Skin epidermis (tissue), 12 donors: ENCODE measurements around the gene IGDCC3.
"Not testable (repeated sequence)": the region's sequence is repeated elsewhere in the genome, so short reads cannot be mapped to it uniquely, and the experiment has no call there.

Experiments used
- H3K27ac ChIP-seq, 21 experiments: fragments of 200-600 bp; sonication (generic) in 11 of 21; one replicate each; pipeline ENCODE4 v1.5.0; 2020; ENCODE audit warnings: mild to moderate bottlenecking in 3 of 21, inconsistent platforms in 2 of 21, moderate library complexity in 2 of 21
- H3K4me3 ChIP-seq, 7 experiments: fragments of 200-600 bp; sonication (generic) in 2 of 7; one replicate each; pipeline ENCODE4 v1.5.0; 2020; ENCODE audit warnings: inconsistent platforms in 2 of 7, mild to moderate bottlenecking in 2 of 7, moderate library complexity in 1 of 7

Gene IGDCC3

GRCh38 chr15:65408324-65409035 lies 30.7 kb upstream of the IGDCC3 start:
- peak overlapping the region in 11 of 21 experiments; percentile 22 to 78 (median 48) for H3K27ac ChIP-seq
- H3K4me3 ChIP-seq: no peak overlapping the region

GRCh38 chr15:65406424-65407000 lies 28.7 kb upstream of the IGDCC3 start:
- Histone ChIP-seq H3K4me3 (no peak overlapping the region), H3K27ac (no peak overlapping the region)

GRCh38 chr15:65405791-65406423 lies 28.1 kb upstream of the IGDCC3 start:
- Histone ChIP-seq H3K27ac (no peak overlapping the region), H3K4me3 (no peak overlapping the region)

- Histone ChIP-seq H3K4me3 (no peak overlapping the region), H3K27ac (no peak overlapping the region)
These were observed 26.5 kb upstream of the IGDCC3 start for GRCh38 chr15:65404186-65404872.

- Histone ChIP-seq H3K27ac (no peak overlapping the region), H3K4me3 (no peak overlapping the region)
These were observed 25.2 kb upstream of the IGDCC3 start for GRCh38 chr15:65402961-65403360.

GRCh38 chr15:65401611-65402240 lies 23.9 kb upstream of the IGDCC3 start:
- H3K27ac ChIP-seq: no peak overlapping the region
- H3K4me3 ChIP-seq: no peak overlapping the region

GRCh38 chr15:65400760-65401610 lies 23.2 kb upstream of the IGDCC3 start:
- Histone ChIP-seq H3K4me3 (no peak overlapping the region), H3K27ac (peak overlapping the region in 1 of 21 experiments; percentile 20)

GRCh38 chr15:65399997-65400396 lies 22.2 kb upstream of the IGDCC3 start:
- no peak overlapping the region for H3K27ac ChIP-seq
- no peak overlapping the region for H3K4me3 ChIP-seq

- Histone ChIP-seq H3K27ac (no peak overlapping the region), H3K4me3 (no peak overlapping the region)
These were observed 21.4 kb upstream of the IGDCC3 start for GRCh38 chr15:65399001-65399706.

- not testable (repeated sequence) for H3K4me3 ChIP-seq, H3K27ac ChIP-seq
These were observed 20.7 kb upstream of the IGDCC3 start for GRCh38 chr15:65398486-65398885.

GRCh38 chr15:65396965-65397317 lies 19.1 kb upstream of the IGDCC3 start:
- H3K4me3 ChIP-seq: no peak overlapping the region
- no peak overlapping the region for H3K27ac ChIP-seq

- no peak overlapping the region for H3K4me3 ChIP-seq
- no peak overlapping the region for H3K27ac ChIP-seq
These were observed 18.6 kb upstream of the IGDCC3 start for GRCh38 chr15:65396283-65396964.

GRCh38 chr15:65395567-65396202 lies 17.9 kb upstream of the IGDCC3 start:
- no peak overlapping the region for H3K4me3 ChIP-seq
- no peak overlapping the region for H3K27ac ChIP-seq

GRCh38 chr15:65394936-65395335 lies 17.1 kb upstream of the IGDCC3 start:
- H3K4me3 ChIP-seq: no peak overlapping the region
- no peak overlapping the region for H3K27ac ChIP-seq

- no peak overlapping the region for H3K27ac ChIP-seq
These were observed 16.5 kb upstream of the IGDCC3 start for GRCh38 chr15:65394280-65394789.

GRCh38 chr15:65393557-65393956 lies 15.8 kb upstream of the IGDCC3 start:
- Histone ChIP-seq H3K4me3 (no peak overlapping the region), H3K27ac (no peak overlapping the region)

More at GRCh38 chr15:65394280-65394789, 16.5 kb upstream of the IGDCC3 start:
- H3K4me3 ChIP-seq: no peak overlapping the region

GRCh38 chr15:65393091-65393490 lies 15.3 kb upstream of the IGDCC3 start:
- no peak overlapping the region for H3K27ac ChIP-seq
- H3K4me3 ChIP-seq: no peak overlapping the region
